Esophagus muscularis mucosa (tissue), 4 donors: Measurements from ENCODE around the gene GPD1L. TPM values are rescaled to one million over a fixed set of nuclear protein-coding genes. Genes with fewer than 3 reads are reported as not detected.

Experiments used
- DNase-seq: peaks from one replicate; pipeline ENCODE4 v3.0.0-alpha.2; 2017; ENCODE audit errors: extremely low spot score
- H3K27ac ChIP-seq, 4 donors: fragments of 200-600 bp; sonication (generic); replicated peaks in 1 of 4; 1 replicate in 3 of 4; 2 replicates in 1 of 4; pipeline ENCODE4 v1.5.1; 2016 to 2019; ENCODE audit warnings: mild to moderate bottlenecking in 1 of 4
- H3K27me3 ChIP-seq, 4 donors: fragments of 200-600 bp; sonication (generic); one replicate each; pipeline versions ENCODE4 v1.5.1 to v1.6.0; 2016 to 2019
- H3K36me3 ChIP-seq, 4 donors: fragments of 200-600 bp; sonication (generic); one replicate each; pipeline ENCODE4 v1.5.1; 2016 to 2019
- H3K4me1 ChIP-seq, 4 donors: fragments of 200-600 bp; sonication (generic); one replicate each; pipeline ENCODE4 v1.5.1; 2016 to 2019
- H3K4me3 ChIP-seq, 4 donors: fragments of 200-600 bp; sonication (generic); 1 replicate in 2 of 4; 2 replicates in 2 of 4; pipeline ENCODE4 v1.5.1; 2016 to 2019; ENCODE audit warnings: mild to moderate bottlenecking in 4 of 4, moderate library complexity in 1 of 4
- H3K9me3 ChIP-seq, 4 donors: fragments of 200-600 bp; sonication (generic); 1 replicate in 3 of 4; 2 replicates in 1 of 4; pipeline ENCODE4 v1.5.1; 2016 to 2019
- EP300 ChIP-seq: sonication (generic); formaldehyde crosslinking; IDR thresholded peaks from one replicate; pipeline ENCODE4 v1.6.1; 2017; ENCODE audit warnings: antibody characterized with exemption
- POLR2A ChIP-seq: fragments of 450-650 bp; IDR thresholded peaks from one replicate; pipeline ENCODE4 v1.6.1; 2017; ENCODE audit warnings: antibody characterized with exemption, moderate library complexity, mild to moderate bottlenecking, low read depth
- POLR2AphosphoS5 ChIP-seq, 2 donors: sonication (generic); formaldehyde crosslinking; IDR thresholded peaks; one replicate each; pipeline ENCODE4 v1.6.1; 2017; ENCODE audit warnings: antibody characterized with exemption in 2 of 2
- WGBS: methylation state at CpG from one replicate; pipeline ENCODE4 v1.1.5; 2018; 5-methylcytosine and 5-hydroxymethylcytosine counted together
- intact Hi-C: fragments of 100-400 bp; cut with DNase I; formaldehyde crosslinking; loops from one replicate; pipeline ENCODE4 v1.15.1; 2023
- total RNA-seq, 4 donors: library from RNA; depleted of rRNA; stranded (reverse); fragments of >200 nt; gene quantifications; one replicate each; pipeline versions ENCODE4 v1.1.0 to v1.2.1, GENCODE V29; 2016
- TF ChIP-seq, protein P1 (sequence below), 3 experiments: fragments of 200-600 bp in 2 of 3; fragments of 450-650 bp in 1 of 3; sonication (generic) in 2 of 3; IDR thresholded peaks; one replicate each; pipeline ENCODE4 v1.5.1; 2017 to 2019; ENCODE audit warnings: antibody characterized with exemption in 3 of 3, mild to moderate bottlenecking in 2 of 3, moderate library complexity in 1 of 3

GPD1L gene
- total RNA-seq, 4 donors from 2014 or later: 75.6 to 117 (median 79.7) TPM

DNA sequence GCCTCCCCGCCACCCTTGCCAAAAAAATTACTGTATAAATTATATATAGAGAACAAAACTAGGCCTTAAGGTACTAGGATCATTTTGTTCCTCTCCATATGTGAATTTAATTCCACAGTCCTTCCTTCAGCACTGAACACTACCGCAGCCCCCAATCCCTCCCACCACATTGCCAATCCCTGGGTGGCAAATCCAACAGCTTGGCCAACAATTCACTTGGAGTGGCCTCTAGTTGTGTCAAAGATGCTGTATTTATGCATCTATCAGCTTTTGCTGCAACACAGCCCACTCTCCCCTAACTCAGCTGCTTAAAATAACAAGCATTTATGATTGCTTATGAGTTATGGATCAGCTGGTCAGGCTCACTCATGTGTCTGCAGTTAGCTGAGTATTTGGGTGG, 18.6 kb downstream of the GPD1L start:
- Histone ChIP-seq H3K27ac (no peak overlapping the region), H3K4me3 (no peak overlapping the region), H3K9me3 (no peaks in the 10 kb centered on the region), H3K4me1 (peaks cover 14 to 38% (median 19%) of the 10 kb centered on the region in 4 donors), H3K36me3 (peaks cover 0 to 16% (median 7%) of the 10 kb centered on the region in 4 donors), H3K27me3 (no peaks in the 10 kb centered on the region)
- WGBS: 92% methylated on average over 2 of the region's 2 CpGs
- DNase-seq: no peak
- TF ChIP-seq POLR2A: no peak
- TF ChIP-seq, protein P1, sequence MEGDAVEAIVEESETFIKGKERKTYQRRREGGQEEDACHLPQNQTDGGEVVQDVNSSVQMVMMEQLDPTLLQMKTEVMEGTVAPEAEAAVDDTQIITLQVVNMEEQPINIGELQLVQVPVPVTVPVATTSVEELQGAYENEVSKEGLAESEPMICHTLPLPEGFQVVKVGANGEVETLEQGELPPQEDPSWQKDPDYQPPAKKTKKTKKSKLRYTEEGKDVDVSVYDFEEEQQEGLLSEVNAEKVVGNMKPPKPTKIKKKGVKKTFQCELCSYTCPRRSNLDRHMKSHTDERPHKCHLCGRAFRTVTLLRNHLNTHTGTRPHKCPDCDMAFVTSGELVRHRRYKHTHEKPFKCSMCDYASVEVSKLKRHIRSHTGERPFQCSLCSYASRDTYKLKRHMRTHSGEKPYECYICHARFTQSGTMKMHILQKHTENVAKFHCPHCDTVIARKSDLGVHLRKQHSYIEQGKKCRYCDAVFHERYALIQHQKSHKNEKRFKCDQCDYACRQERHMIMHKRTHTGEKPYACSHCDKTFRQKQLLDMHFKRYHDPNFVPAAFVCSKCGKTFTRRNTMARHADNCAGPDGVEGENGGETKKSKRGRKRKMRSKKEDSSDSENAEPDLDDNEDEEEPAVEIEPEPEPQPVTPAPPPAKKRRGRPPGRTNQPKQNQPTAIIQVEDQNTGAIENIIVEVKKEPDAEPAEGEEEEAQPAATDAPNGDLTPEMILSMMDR (IDR thresholded peaks at IDR 0.05): no peak
- TF ChIP-seq POLR2AphosphoS5 (IDR thresholded peaks at IDR 0.05): no peak
- intact Hi-C loops: no loop called here

DNA sequence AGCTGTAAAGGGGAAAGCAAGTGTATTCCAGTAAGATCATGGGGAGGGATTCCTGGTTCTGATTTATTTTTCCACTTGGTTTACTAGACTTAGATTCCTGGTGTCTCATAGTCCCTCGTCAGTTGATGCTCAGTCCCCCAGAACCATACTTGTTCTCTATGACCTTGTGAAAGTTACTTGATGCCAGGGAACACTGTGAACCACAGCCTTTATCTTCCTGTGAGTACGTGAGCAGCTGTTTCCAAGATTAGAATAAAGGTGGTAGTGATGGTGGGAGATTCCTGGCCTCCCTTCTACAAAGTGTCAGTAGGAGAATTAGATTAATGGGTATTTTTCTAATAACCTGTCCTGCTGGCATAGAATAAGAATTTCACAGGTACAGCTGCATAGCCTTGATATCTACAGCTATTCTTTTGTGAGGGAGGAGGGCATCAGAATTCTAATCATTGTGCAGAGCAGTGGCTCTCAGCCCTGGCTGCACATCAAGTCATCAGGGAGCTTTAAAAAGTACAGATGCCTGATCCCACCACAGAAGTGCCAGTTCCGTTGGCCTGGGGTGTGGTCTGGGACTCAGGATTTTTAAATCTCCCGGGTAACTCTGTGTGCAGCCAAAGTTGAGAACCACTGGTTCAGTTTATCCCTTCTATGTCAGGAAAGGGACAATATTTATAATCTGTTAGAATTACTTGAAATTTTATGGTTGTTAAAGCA, 20.0 kb downstream of the GPD1L start:
- Histone ChIP-seq H3K27ac (no peak overlapping the region), H3K36me3 (peaks cover 0 to 23% (median 22%) of the 10 kb centered on the region in 4 donors), H3K4me1 (peaks cover 14 to 34% (median 19%) of the 10 kb centered on the region in 4 donors), H3K9me3 (no peaks in the 10 kb centered on the region), H3K27me3 (no peaks in the 10 kb centered on the region), H3K4me3 (no peak overlapping the region)
- intact Hi-C loops: no loop called here
- 52% methylated on average over 4 of the region's 4 CpGs for WGBS
- TF ChIP-seq, protein P1 (IDR thresholded peaks at IDR 0.05): no peak
- no peak for TF ChIP-seq POLR2AphosphoS5 (IDR thresholded peaks at IDR 0.05)
- no peak for TF ChIP-seq EP300
- no peak for TF ChIP-seq POLR2A
- DNase-seq: no peak

DNA sequence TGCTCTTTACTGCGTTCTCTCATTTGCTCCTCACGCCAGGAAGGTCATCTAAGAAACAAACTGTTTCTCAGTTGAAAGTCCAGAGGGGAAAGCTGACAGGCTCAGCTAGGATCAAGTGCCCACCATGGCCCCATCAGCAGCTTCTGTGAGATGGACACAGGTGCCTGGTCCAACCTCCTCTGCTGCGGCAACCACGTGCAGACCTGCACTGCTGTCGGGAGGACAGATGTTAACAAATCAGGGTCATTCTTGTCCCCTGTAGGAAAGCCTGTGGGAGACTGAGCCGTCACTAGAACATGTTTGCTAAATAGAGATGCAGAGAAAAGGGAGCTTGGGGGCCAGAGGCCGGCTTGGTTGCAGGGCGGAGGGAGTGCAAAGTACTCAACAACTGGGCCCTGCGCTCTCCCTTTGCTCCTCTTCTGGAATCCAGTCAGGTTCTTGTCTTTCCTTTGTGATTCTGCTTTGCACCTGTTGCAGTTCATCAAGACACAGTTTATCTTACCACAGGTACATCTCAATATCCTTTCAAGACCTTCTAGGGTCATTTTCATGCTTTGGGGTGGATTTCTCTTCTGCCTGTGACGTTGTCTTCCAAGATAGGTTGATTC, 20.9 kb downstream of the GPD1L start:
- no peak overlapping the region for H3K4me3 ChIP-seq
- TF ChIP-seq POLR2AphosphoS5 (IDR thresholded peaks at IDR 0.05): no peak
- TF ChIP-seq EP300: no peak
- H3K9me3 ChIP-seq: no peaks in the 10 kb centered on the region
- intact Hi-C loops: no loop called here
- peaks cover 14 to 34% (median 19%) of the 10 kb centered on the region in 4 donors for H3K4me1 ChIP-seq
- H3K36me3 ChIP-seq: peaks cover 0 to 23% (median 23%) of the 10 kb centered on the region in 4 donors
- H3K27ac ChIP-seq: no peak overlapping the region
- no peak for DNase-seq
- H3K27me3 ChIP-seq: no peaks in the 10 kb centered on the region
- WGBS: 97% methylated on average over 10 of the region's 10 CpGs

DNA sequence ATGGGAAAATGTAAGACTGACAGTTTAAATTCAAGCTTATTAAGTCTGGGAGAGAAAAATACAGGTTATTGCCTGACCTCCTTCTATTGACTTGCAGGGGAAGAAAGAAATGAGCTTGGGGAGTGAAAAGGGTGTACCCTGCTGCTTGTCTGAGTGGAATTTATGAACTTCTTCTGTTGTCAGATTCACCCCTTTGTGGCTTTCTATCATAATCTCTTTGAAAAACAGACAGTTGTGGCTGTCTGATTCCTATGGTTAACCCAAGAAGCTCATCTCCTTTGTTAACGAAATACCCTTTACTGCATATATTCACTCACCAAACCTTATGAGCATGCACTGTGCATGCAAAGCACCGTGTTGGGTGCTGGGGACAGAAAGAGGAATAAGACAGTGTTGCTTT, 22.5 kb downstream of the GPD1L start:
- no peak overlapping the region for H3K4me3 ChIP-seq
- DNase-seq: no peak
- H3K27ac ChIP-seq: no peak overlapping the region
- TF ChIP-seq POLR2A (no peak), EP300 (no peak), POLR2AphosphoS5 (IDR thresholded peaks at IDR 0.05) (no peak)
- TF ChIP-seq, protein P1 (IDR thresholded peaks at IDR 0.05): no peak
- H3K4me1 ChIP-seq: peaks cover 14 to 44% (median 19%) of the 10 kb centered on the region in 4 donors
- intact Hi-C loops: no loop called here
- no peaks in the 10 kb centered on the region for H3K9me3 ChIP-seq
- no peaks in the 10 kb centered on the region for H3K27me3 ChIP-seq
- peaks cover 0 to 23% (median 23%) of the 10 kb centered on the region in 4 donors for H3K36me3 ChIP-seq
- WGBS: 89% methylated on average over 2 of the region's 2 CpGs

DNA sequence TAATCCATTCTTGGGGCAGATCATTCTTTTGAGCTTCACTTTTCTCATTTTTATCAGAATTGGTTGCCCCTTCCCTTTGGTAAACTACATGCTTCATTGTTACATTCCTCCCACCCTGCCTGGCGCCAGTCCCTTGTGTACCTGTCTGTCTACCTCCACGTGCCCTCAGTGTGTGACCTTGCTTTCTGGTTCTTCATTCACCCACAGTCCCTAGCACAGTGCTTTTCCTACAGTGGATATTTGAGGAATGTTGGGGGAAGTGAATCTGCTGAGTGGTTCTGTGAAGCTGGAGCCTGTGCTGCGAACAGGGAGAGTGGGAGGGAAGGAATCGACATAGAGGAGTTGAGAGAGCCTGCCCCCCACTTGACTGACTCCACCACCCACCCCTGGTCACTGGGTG, 23.4 kb downstream of the GPD1L start:
- Histone ChIP-seq H3K36me3 (peaks cover 0 to 23% (median 23%) of the 10 kb centered on the region in 4 donors), H3K27ac (no peak overlapping the region), H3K27me3 (no peaks in the 10 kb centered on the region), H3K4me3 (no peak overlapping the region), H3K4me1 (peaks cover 14 to 42% (median 19%) of the 10 kb centered on the region in 4 donors), H3K9me3 (no peaks in the 10 kb centered on the region)
- DNase-seq: no peak
- intact Hi-C loops: no loop called here
- WGBS: 85% methylated on average over 4 of the region's 4 CpGs
- TF ChIP-seq EP300: no peak
- TF ChIP-seq, protein P1 (IDR thresholded peaks at IDR 0.05): no peak
- TF ChIP-seq POLR2AphosphoS5 (IDR thresholded peaks at IDR 0.05): no peak
- TF ChIP-seq POLR2A: no peak
